Neuronal stem cell (in vitro differentiated cells): ENCODE data around the gene TTC32.

Experiments
- DNase-seq: peaks from one replicate; pipeline ENCODE4 v3.0.0-alpha.2; 2013; ENCODE audit warnings: low spot score
- H2AFZ ChIP-seq: one replicate; pipeline ENCODE4 v1.6.1; 2013; ENCODE audit warnings: mild to moderate bottlenecking, low read length, inconsistent platforms
- H2AK5ac ChIP-seq: 2 replicates; pipeline ENCODE4 v1.6.1; 2013; ENCODE audit warnings: low read depth, mild to moderate bottlenecking, inconsistent platforms, low read length, moderate library complexity, mixed read lengths
- H2BK120ac ChIP-seq: 2 replicates; pipeline ENCODE4 v1.6.1; 2013; ENCODE audit warnings: low read depth, mild to moderate bottlenecking, inconsistent platforms, low read length, moderate library complexity, mixed read lengths
- H2BK12ac ChIP-seq: one replicate; pipeline ENCODE4 v1.6.1; 2013; ENCODE audit warnings: low read length, inconsistent platforms
- H2BK15ac ChIP-seq: 2 replicates; pipeline ENCODE4 v1.6.1; 2013; ENCODE audit warnings: mild to moderate bottlenecking, low read length, inconsistent platforms, mixed read lengths
- H2BK5ac ChIP-seq: one replicate; pipeline ENCODE4 v1.6.1; 2013; ENCODE audit warnings: inconsistent platforms, mild to moderate bottlenecking, low read length, moderate library complexity
- H3K14ac ChIP-seq: one replicate; pipeline ENCODE4 v1.6.1; 2013; ENCODE audit warnings: low read length, inconsistent platforms
- H3K18ac ChIP-seq: 2 replicates; pipeline ENCODE4 v1.6.1; 2013; ENCODE audit warnings: low read length, inconsistent platforms
- H3K23ac ChIP-seq: 2 replicates; pipeline ENCODE4 v1.6.1; 2013; ENCODE audit warnings: low read depth, mild to moderate bottlenecking, mixed read lengths, low read length, inconsistent platforms; ENCODE audit not compliant: poor library complexity
- H3K27ac ChIP-seq: replicated peaks from 3 replicates; pipeline ENCODE4 v1.5.1; 2013; ENCODE audit warnings: low read length, inconsistent platforms
- H3K27me3 ChIP-seq, 3 experiments: 2 replicates each; pipeline ENCODE4 v1.6.1; 2013; ENCODE audit warnings: low read length in 3 of 3, mild to moderate bottlenecking in 2 of 3, inconsistent platforms in 1 of 3, low read depth in 1 of 3, mixed read lengths in 1 of 3, moderate library complexity in 1 of 3; ENCODE audit not compliant: control insufficient read depth in 3 of 3, insufficient read depth in 3 of 3
- H3K36me3 ChIP-seq, 2 donors: replicated peaks in 1 of 2; 2 replicates each; pipeline ENCODE4 v1.6.1; 2013; ENCODE audit warnings: low read length in 2 of 2; ENCODE audit not compliant: control insufficient read depth in 2 of 2, insufficient read depth in 2 of 2
- H3K4ac ChIP-seq: 2 replicates; pipeline ENCODE4 v1.6.1; 2013; ENCODE audit warnings: inconsistent platforms, mild to moderate bottlenecking, low read length, moderate library complexity
- H3K4me1 ChIP-seq, 2 donors: 1 replicate in 1 of 2; 2 replicates in 1 of 2; pipeline ENCODE4 v1.6.1; 2013; ENCODE audit warnings: low read length in 2 of 2, low read depth in 1 of 2; ENCODE audit not compliant: control insufficient read depth in 2 of 2, insufficient read depth in 1 of 2
- H3K4me2 ChIP-seq: one replicate; pipeline ENCODE4 v1.6.1; 2013; ENCODE audit warnings: mild to moderate bottlenecking, low read length, inconsistent platforms; ENCODE audit not compliant: insufficient read depth, poor library complexity, severe bottlenecking
- H3K4me3 ChIP-seq, 2 donors: 2 replicates each; pipeline ENCODE4 v1.5.1; 2013; ENCODE audit warnings: low read length in 2 of 2, mild to moderate bottlenecking in 2 of 2, inconsistent platforms in 1 of 2, moderate library complexity in 1 of 2
- H3K79me1 ChIP-seq: one replicate; pipeline ENCODE4 v1.6.1; 2013; ENCODE audit warnings: low read depth, mild to moderate bottlenecking, inconsistent platforms, low read length, moderate library complexity
- H3K9ac ChIP-seq: one replicate; pipeline ENCODE4 v1.6.1; 2013; ENCODE audit warnings: mild to moderate bottlenecking, low read depth, low read length, inconsistent platforms; ENCODE audit not compliant: poor library complexity
- H3K9me3 ChIP-seq, 2 donors: replicated peaks in 1 of 2; 2 replicates each; pipeline versions ENCODE3 to v1.6.1; 2013; ENCODE audit warnings: low read length in 2 of 2, mild to moderate bottlenecking in 2 of 2, inconsistent platforms in 1 of 2, low read depth in 1 of 2, mixed read lengths in 1 of 2, moderate library complexity in 1 of 2; ENCODE audit not compliant: control insufficient read depth in 2 of 2, insufficient read depth in 1 of 2
- H4K8ac ChIP-seq: one replicate; pipeline ENCODE4 v1.6.1; 2013; ENCODE audit warnings: low read depth, mild to moderate bottlenecking, inconsistent platforms, low read length, moderate library complexity
- H4K91ac ChIP-seq: one replicate; pipeline ENCODE4 v1.6.1; 2013; ENCODE audit warnings: low read length, low read depth, mild to moderate bottlenecking, inconsistent platforms; ENCODE audit not compliant: poor library complexity
- WGBS, 2 donors: extraction: QIAGEN DNeasy Blood & Tissue Kit; methylation state at CpG; one replicate each; pipeline ENCODE4 v1.1.7; 2013; ENCODE audit warnings: missing lambda C conversion rate in 2 of 2, mixed read lengths in 1 of 2; ENCODE audit not compliant: insufficient read length in 2 of 2, insufficient replicate concordance in 1 of 2; ENCODE audit errors: extremely low coverage in 2 of 2; 5-methylcytosine and 5-hydroxymethylcytosine counted together

TTC32 gene

GRCh38 chr2:19848952-19849351 is 52.8 kb downstream of the TTC32 start:
- no peak overlapping the region for H3K9ac ChIP-seq
- H3K14ac ChIP-seq, result no peak overlapping the region
- H3K36me3 ChIP-seq, result no peaks in the 10 kb centered on the region
- no CpG with 5 or more reads among the region's 5 CpGs for WGBS, 2 donors
- H3K27ac ChIP-seq, result no peak overlapping the region
- H2BK5ac ChIP-seq, result no peak overlapping the region
- H3K4me2 ChIP-seq, result no peak overlapping the region
- H3K4me1 ChIP-seq, result peaks cover 0 to 6% of the 10 kb centered on the region in 2 donors
- no peak overlapping the region for H3K4me3 ChIP-seq
- no peaks in the 10 kb centered on the region for H3K79me1 ChIP-seq
- H4K91ac ChIP-seq, result no peak overlapping the region
- no peak overlapping the region for H4K8ac ChIP-seq
- no peak overlapping the region for H3K23ac ChIP-seq
- H2AFZ ChIP-seq, result no peak overlapping the region
- no peaks in the 10 kb centered on the region for H3K9me3 ChIP-seq
- H3K27me3 ChIP-seq, result peaks cover 0 to 8% (median 0%) of the 10 kb centered on the region in 3 experiments
- no peak overlapping the region for H2BK15ac ChIP-seq
- no peak overlapping the region for H2AK5ac ChIP-seq
- H3K4ac ChIP-seq, result no peak overlapping the region
- DNase-seq, result no peak
- no peak overlapping the region for H2BK120ac ChIP-seq
- no peak overlapping the region for H3K18ac ChIP-seq
- no peak overlapping the region for H2BK12ac ChIP-seq

- Histone ChIP-seq H3K4me3 (no peak overlapping the region), H4K91ac (no peak overlapping the region), H4K8ac (no peak overlapping the region), H3K79me1 (no peaks in the 10 kb centered on the region), H2BK120ac (no peak overlapping the region), H3K27ac (no peak overlapping the region), H3K4ac (no peak overlapping the region), H2BK12ac (no peak overlapping the region), H2BK15ac (no peak overlapping the region), H3K9ac (no peak overlapping the region), H3K23ac (no peak overlapping the region), H3K4me1 (peaks cover 0 to 6% of the 10 kb centered on the region in 2 donors), H3K14ac (no peak overlapping the region), H3K27me3 (peaks cover 0 to 8% (median 0%) of the 10 kb centered on the region in 3 experiments), H2AK5ac (no peak overlapping the region), H3K36me3 (no peaks in the 10 kb centered on the region), H2AFZ (no peak overlapping the region), H3K4me2 (no peak overlapping the region), H3K9me3 (no peaks in the 10 kb centered on the region), H3K18ac (no peak overlapping the region), H2BK5ac (no peak overlapping the region)
- no peak for DNase-seq
- no CpG with 5 or more reads among the region's 11 CpGs for WGBS, 2 donors
These were observed 53.6 kb downstream of the TTC32 start for GRCh38 chr2:19848029-19848750.

- Histone ChIP-seq H3K4ac (no peak overlapping the region), H2BK12ac (no peak overlapping the region), H3K9ac (no peak overlapping the region), H3K4me1 (peaks cover 0 to 6% of the 10 kb centered on the region in 2 donors), H2BK5ac (no peak overlapping the region), H2AFZ (no peak overlapping the region), H3K27ac (no peak overlapping the region), H4K91ac (no peak overlapping the region), H3K36me3 (no peaks in the 10 kb centered on the region), H2AK5ac (no peak overlapping the region), H3K4me3 (no peak overlapping the region), H3K79me1 (no peaks in the 10 kb centered on the region), H3K9me3 (no peaks in the 10 kb centered on the region), H3K4me2 (no peak overlapping the region), H4K8ac (no peak overlapping the region), H3K14ac (no peak overlapping the region), H3K27me3 (peaks cover 0 to 12% (median 0%) of the 10 kb centered on the region in 3 experiments), H2BK15ac (no peak overlapping the region), H3K18ac (no peak overlapping the region), H3K23ac (no peak overlapping the region), H2BK120ac (no peak overlapping the region)
- WGBS, 2 donors, result no CpG with 5 or more reads among the region's 4 CpGs
- DNase-seq, result no peak
These were observed 54.3 kb downstream of the TTC32 start for GRCh38 chr2:19847486-19847885.
